Measurements from ENCODE around the gene INPP5F. TPM values are rescaled to one million over a fixed set of nuclear protein-coding genes. Genes with fewer than 3 reads are reported as not detected.
A peak's percentile ranks its signal among the peaks of the same experiment; 100 is the strongest.

INPP5F gene
- total RNA-seq, 6 donors from 2014 or later, result 6.7 to 14.4 (median 10.1) TPM

- H3K4me1 ChIP-seq, result peaks cover 14 to 23% (median 19%) of the 10 kb centered on the region in 4 donors
- no peaks in the 10 kb centered on the region for H3K36me3 ChIP-seq
- 53 to 71% methylated on average over 8 to 14 of the region's 14 CpGs for WGBS, 2 donors
- ATAC-seq (ENCODE audit: low FRiP score in 2 of 2) (no peak), DNase-seq (no peak)
- TF ChIP-seq EP300 (IDR thresholded peaks at IDR 0.05) (no peak), POLR2AphosphoS5 (IDR thresholded peaks at IDR 0.05) (no peak), CTCF (IDR thresholded peaks at IDR 0.05) (no peak), POLR2A (IDR thresholded peaks at IDR 0.05) (no peak)
- peak overlapping the region; percentile 93 to 96 (median 94) for H3K27ac ChIP-seq
- H3K9me3 ChIP-seq, result no peaks in the 10 kb centered on the region
- H3K27me3 ChIP-seq, result no peaks in the 10 kb centered on the region
- peak overlapping the region; percentile 79 to 98 (median 90) for H3K4me3 ChIP-seq
Observed at GRCh38 chr10:119726676-119727261, 919 bp downstream of the INPP5F start.

- H3K27ac ChIP-seq, result no peak overlapping the region
- peaks cover 14 to 23% (median 19%) of the 10 kb centered on the region in 4 donors for H3K4me1 ChIP-seq
- 58 to 72% methylated on average over 3 of the region's 3 CpGs for WGBS, 2 donors
- no peaks in the 10 kb centered on the region for H3K9me3 ChIP-seq
- DNase-seq (no peak), ATAC-seq (ENCODE audit: low FRiP score in 2 of 2) (no peak)
- TF ChIP-seq POLR2A (IDR thresholded peaks at IDR 0.05), result no peak
- no peak for TF ChIP-seq CTCF (IDR thresholded peaks at IDR 0.05)
- no peak for TF ChIP-seq POLR2AphosphoS5 (IDR thresholded peaks at IDR 0.05)
- no peak for TF ChIP-seq EP300 (IDR thresholded peaks at IDR 0.05)
- no peak overlapping the region for H3K4me3 ChIP-seq
- no peaks in the 10 kb centered on the region for H3K36me3 ChIP-seq
- no peaks in the 10 kb centered on the region for H3K27me3 ChIP-seq
Observed at GRCh38 chr10:119728172-119728800, 2.4 kb downstream of the INPP5F start.

DNA sequence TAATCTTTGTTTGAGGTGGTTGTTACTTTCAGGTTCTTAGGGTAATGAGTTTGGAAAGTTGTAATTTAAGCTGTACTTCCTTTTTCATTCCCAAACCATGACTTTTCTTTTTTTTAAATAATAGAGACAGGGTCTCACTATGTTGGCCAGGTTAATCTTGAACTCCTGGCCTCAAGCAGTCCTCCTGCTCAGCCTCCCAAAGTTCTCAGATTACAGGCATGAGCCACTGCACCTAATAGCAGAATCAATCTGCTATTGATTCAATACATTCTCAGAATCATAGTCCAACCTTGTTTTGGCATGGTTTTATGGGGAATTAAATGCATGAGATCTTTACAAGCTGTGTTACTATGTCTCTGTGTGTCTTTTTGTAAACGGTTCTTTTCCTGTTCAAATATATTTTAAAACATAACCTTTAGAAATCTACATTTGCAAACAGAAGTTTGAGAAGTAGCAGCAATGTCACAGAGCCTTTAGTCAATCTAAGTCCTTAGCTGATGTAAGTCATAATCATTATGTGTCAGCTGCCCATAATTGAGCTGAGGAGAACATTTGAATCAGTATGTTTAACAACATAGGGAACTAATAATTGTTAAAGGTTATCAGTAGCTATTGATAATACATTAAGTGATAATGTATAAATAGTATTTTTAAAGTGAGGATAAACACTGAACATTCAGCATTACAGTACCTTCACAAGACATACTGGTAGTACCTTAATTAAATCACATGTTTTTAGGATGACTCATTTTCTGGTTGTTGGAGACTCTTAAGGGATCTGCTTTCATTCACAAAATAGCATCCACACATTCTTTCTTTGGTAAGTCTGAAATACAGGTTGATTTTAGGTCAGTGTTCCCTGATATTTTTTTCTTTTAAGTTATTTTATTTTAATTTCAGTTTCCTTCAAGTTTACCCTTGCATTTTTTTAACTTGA, 8.8 kb downstream of the INPP5F start:
- WGBS, 2 donors, result 55 to 58% methylated on average over 1 of the region's 1 CpG
- ATAC-seq (ENCODE audit: low FRiP score in 2 of 2) (no peak), DNase-seq (no peak)
- no peaks in the 10 kb centered on the region for H3K36me3 ChIP-seq
- H3K9me3 ChIP-seq, result no peaks in the 10 kb centered on the region
- H3K27ac ChIP-seq, result no peak overlapping the region
- TF ChIP-seq CTCF (IDR thresholded peaks at IDR 0.05) (no peak), POLR2AphosphoS5 (IDR thresholded peaks at IDR 0.05) (no peak), EP300 (IDR thresholded peaks at IDR 0.05) (no peak), POLR2A (IDR thresholded peaks at IDR 0.05) (no peak)
- no peak overlapping the region for H3K4me3 ChIP-seq
- no peaks in the 10 kb centered on the region for H3K27me3 ChIP-seq
- H3K4me1 ChIP-seq, result peaks cover 10 to 14% (median 11%) of the 10 kb centered on the region in 4 donors

DNA sequence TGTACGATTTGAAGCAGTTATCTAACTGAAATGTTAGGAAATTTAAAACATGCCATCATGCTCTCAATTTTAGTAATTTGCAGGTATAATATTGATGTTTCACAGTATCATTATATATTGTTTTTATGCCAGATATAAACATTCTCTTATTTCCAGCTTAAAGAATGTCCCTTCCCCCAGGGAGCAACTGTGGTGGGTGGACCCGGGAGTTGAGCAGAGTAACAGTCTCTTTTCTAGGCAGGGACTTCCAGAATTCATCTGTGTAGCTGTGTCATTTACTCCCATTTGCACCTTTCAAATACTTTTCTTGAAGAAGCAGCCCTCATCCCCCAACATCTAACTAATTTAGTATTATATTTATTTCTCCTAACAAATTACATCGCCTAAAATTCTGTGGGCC, 9.6 kb downstream of the INPP5F start:
- 90 to 92% methylated on average over 3 of the region's 3 CpGs for WGBS, 2 donors
- TF ChIP-seq POLR2AphosphoS5 (IDR thresholded peaks at IDR 0.05) (no peak), POLR2A (IDR thresholded peaks at IDR 0.05) (no peak), EP300 (IDR thresholded peaks at IDR 0.05) (no peak), CTCF (IDR thresholded peaks at IDR 0.05) (no peak)
- Histone ChIP-seq H3K4me1 (peaks cover 10 to 14% (median 11%) of the 10 kb centered on the region in 4 donors), H3K36me3 (no peaks in the 10 kb centered on the region), H3K9me3 (no peaks in the 10 kb centered on the region), H3K4me3 (no peak overlapping the region), H3K27me3 (no peaks in the 10 kb centered on the region), H3K27ac (no peak overlapping the region)
- ATAC-seq (ENCODE audit: low FRiP score in 2 of 2), result no peak
- DNase-seq, result no peak

Data from upper lobe of left lung (tissue), 6 donors.